GM12873 (cell line): ENCODE results near the gene FMNL2.

Experiments
- CTCF ChIP-seq: IDR thresholded peaks from 2 replicates; pipeline ENCODE4 v1.5.1; 2012; ENCODE audit warnings: low read depth, mild to moderate bottlenecking, moderate library complexity, low read length, control low read depth; ENCODE audit not compliant: insufficient read depth; ENCODE audit errors: missing control alignments

Gene FMNL2

GRCh38 chr2:152473151-152473857, 138.3 kb downstream of the FMNL2 start:
- no peak for TF ChIP-seq CTCF

- TF ChIP-seq CTCF: no peak
These were observed 141.0 kb downstream of the FMNL2 start for GRCh38 chr2:152475982-152476381.

GRCh38 chr2:152477347-152478092, 142.5 kb downstream of the FMNL2 start:
- no peak for TF ChIP-seq CTCF

- no peak for TF ChIP-seq CTCF
These were observed 144.3 kb downstream of the FMNL2 start for GRCh38 chr2:152479282-152479681.

- no peak for TF ChIP-seq CTCF
These were observed 145.9 kb downstream of the FMNL2 start for GRCh38 chr2:152480821-152481399.

GRCh38 chr2:152481881-152482583, 147.1 kb downstream of the FMNL2 start:
- no peak for TF ChIP-seq CTCF

- TF ChIP-seq CTCF: no peak
These were observed 148.5 kb downstream of the FMNL2 start for GRCh38 chr2:152483276-152484063.
